Lower leg skin (tissue), 3 donors: ENCODE data around the gene PHF21A.

Experiments used
- CTCF ChIP-seq, 3 donors: fragments of 450-650 bp; IDR thresholded peaks; one replicate each; pipeline ENCODE4 v1.5.1; 2016; ENCODE audit warnings: antibody characterized with exemption in 3 of 3, mild to moderate bottlenecking in 3 of 3, moderate library complexity in 2 of 3
- POLR2A ChIP-seq, 2 donors: fragments of 450-650 bp; IDR thresholded peaks; one replicate each; pipeline ENCODE4 v1.6.1; 2016 to 2017; ENCODE audit warnings: antibody characterized with exemption in 2 of 2, mild to moderate bottlenecking in 1 of 2, moderate library complexity in 1 of 2

GRCh38 chr11:46045811-46046210, 75.4 kb downstream of the PHF21A start:
- TF ChIP-seq CTCF (IDR thresholded peaks at IDR 0.05): no peak
- no peak for TF ChIP-seq POLR2A (IDR thresholded peaks at IDR 0.05)
